Fibroblast of mammary gland (primary cell): ENCODE data around the gene PAK1.

ENCODE experiments used
- DNase-seq: peaks from one replicate; pipeline ENCODE4 v3.0.0-alpha.2; 2010; ENCODE audit warnings: low read depth
- H3K4me3 ChIP-seq: 2 replicates; pipeline ENCODE4 v1.5.1; 2011; ENCODE audit warnings: low read depth, mild to moderate bottlenecking, low read length, moderate library complexity; ENCODE audit not compliant: control insufficient read depth
- TF ChIP-seq, protein P1 (sequence below): conservative IDR thresholded peaks from 2 replicates; pipeline ENCODE4 v1.5.1; 2011; ENCODE audit warnings: low read depth, low read length, inconsistent platforms; ENCODE audit not compliant: control insufficient read depth, insufficient read depth

Gene PAK1

DNA sequence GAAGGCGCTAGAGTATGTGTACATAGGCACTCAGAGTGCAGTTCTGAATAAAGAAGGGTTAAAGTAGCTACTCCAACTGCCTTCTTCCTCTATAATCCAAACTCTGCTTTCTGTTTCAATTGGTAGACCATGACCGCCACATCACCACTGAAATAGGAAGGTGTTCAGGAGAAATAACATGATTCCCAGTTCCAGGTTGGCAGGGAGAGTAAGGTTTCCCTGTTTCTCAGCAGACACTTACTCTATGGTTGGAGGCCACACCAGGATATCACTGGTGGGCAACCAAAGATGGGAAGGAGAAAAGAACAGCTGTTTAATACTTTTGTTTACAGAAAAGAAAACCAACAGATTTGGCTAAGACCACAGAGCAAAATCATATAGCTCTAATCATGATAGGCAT lies 37.9 kb downstream of the PAK1 start:
- DNase-seq = no peak
- TF ChIP-seq, protein P1, sequence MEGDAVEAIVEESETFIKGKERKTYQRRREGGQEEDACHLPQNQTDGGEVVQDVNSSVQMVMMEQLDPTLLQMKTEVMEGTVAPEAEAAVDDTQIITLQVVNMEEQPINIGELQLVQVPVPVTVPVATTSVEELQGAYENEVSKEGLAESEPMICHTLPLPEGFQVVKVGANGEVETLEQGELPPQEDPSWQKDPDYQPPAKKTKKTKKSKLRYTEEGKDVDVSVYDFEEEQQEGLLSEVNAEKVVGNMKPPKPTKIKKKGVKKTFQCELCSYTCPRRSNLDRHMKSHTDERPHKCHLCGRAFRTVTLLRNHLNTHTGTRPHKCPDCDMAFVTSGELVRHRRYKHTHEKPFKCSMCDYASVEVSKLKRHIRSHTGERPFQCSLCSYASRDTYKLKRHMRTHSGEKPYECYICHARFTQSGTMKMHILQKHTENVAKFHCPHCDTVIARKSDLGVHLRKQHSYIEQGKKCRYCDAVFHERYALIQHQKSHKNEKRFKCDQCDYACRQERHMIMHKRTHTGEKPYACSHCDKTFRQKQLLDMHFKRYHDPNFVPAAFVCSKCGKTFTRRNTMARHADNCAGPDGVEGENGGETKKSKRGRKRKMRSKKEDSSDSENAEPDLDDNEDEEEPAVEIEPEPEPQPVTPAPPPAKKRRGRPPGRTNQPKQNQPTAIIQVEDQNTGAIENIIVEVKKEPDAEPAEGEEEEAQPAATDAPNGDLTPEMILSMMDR = no peak

DNA sequence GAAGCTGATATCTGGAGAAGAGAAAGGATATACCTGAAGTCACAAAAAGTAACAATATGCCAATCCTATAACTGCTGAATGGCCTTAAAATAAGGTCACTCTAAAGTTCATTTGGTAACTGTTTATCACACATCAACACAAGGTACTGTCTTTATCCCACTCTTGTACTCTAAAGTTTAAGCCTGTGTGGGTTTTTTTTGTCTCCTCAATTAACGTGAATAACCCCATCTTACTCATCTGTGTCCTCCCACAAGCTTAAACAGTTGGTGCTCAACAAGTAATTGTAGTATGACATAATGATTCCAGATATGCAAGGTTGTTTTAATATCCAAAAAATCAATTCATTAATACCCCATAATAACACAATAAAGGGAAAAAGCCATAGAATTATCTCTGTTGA lies 42.1 kb downstream of the PAK1 start:
- H3K4me3 ChIP-seq = no peak overlapping the region
- TF ChIP-seq, protein P1 = no peak
- DNase-seq = no peak

More for the DNA sequence above, 37.9 kb downstream of the PAK1 start:
- H3K4me3 ChIP-seq = no peak overlapping the region

DNA sequence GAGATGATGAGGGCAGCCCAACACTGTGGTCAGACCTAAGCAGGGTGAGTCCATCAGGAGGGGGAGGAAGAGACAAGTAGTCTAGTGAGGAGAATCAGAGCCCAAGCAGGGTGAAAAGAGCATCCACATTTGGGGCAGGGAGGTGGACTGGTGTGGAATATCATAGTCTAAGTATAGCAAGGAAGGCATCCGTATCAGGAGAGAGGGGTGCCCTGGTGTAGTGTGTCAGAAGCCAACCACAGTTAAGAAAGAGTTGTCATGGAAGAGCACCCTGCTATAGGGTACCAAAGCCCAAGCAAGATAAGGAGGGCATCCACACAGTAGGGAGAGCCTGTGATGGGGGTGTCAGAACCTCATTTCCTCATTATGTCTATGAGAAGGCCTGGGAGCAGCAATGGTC lies 45.3 kb downstream of the PAK1 start:
- TF ChIP-seq, protein P1 = no peak
- DNase-seq = no peak

DNA sequence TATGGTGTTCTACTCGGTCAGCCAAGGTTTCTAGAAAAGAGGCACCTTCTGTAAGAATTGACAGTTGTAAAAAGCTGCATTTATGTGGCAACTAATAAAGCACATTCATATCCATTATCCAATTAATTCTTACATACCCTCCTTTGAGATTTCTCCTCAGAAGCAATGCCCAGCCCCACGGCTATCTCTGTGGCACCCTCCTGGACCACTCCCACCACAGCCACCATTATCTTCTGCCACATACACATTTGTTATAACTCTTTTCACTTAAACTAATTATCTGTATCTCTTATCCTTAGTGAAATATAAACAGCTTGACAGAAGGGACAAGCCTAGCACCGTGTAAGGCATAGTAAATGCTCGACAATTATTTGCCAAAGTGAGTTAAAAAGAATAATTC lies 48.5 kb downstream of the PAK1 start:
- DNase-seq = no peak
- TF ChIP-seq, protein P1 = no peak
- H3K4me3 ChIP-seq = no peak overlapping the region

More for the DNA sequence above, 45.3 kb downstream of the PAK1 start:
- no peak overlapping the region for H3K4me3 ChIP-seq

GRCh38 chr11:77424644-77425043 lies 49.2 kb downstream of the PAK1 start:
- DNase-seq = no peak
- TF ChIP-seq, protein P1 = no peak

GRCh38 chr11:77423624-77424023 lies 50.3 kb downstream of the PAK1 start:
- TF ChIP-seq, protein P1 = no peak
- no peak for DNase-seq
- no peak overlapping the region for H3K4me3 ChIP-seq

More at GRCh38 chr11:77424644-77425043, 49.2 kb downstream of the PAK1 start:
- no peak overlapping the region for H3K4me3 ChIP-seq

GRCh38 chr11:77422687-77423086 lies 51.2 kb downstream of the PAK1 start:
- TF ChIP-seq, protein P1 = no peak
- H3K4me3 ChIP-seq = no peak overlapping the region
- DNase-seq = no peak
